HepG2 (cell line): Measurements from ENCODE around the gene TEDC1. TPM values are rescaled to one million over a fixed set of nuclear protein-coding genes. Genes with fewer than 3 reads are reported as not detected.

Experiments
- AGO1 ChIP-seq: fragments of 200-400 bp; formaldehyde crosslinking; IDR thresholded peaks from 2 replicates; pipeline ENCODE4 v1.6.1; 2017; ENCODE audit warnings: mild to moderate bottlenecking, low read depth, low read length, moderate library complexity; ENCODE audit not compliant: poor library complexity, severe bottlenecking
- AKAP8 ChIP-seq: sonication (generic); formaldehyde crosslinking; IDR thresholded peaks from 2 replicates; pipeline ENCODE4 v1.5.1; 2020; ENCODE audit warnings: mild to moderate bottlenecking, missing genetic modification reagents
- GFI1 ChIP-seq: sonication (generic); formaldehyde crosslinking; IDR thresholded peaks from 2 replicates; pipeline ENCODE4 v1.5.0; 2020; ENCODE audit warnings: missing genetic modification reagents, mild to moderate bottlenecking, borderline replicate concordance
- GPN1 ChIP-seq: sonication (generic); formaldehyde crosslinking; IDR thresholded peaks from 2 replicates; pipeline ENCODE4 v1.5.1; 2020; ENCODE audit warnings: missing genetic modification reagents, borderline replicate concordance
- HNRNPL ChIP-seq: fragments of 200-400 bp; formaldehyde crosslinking; IDR thresholded peaks from 2 replicates; pipeline ENCODE4 v1.6.1; 2017; ENCODE audit warnings: mild to moderate bottlenecking, low read depth, low read length
- POLR2G ChIP-seq: fragments of 200-400 bp; formaldehyde crosslinking; IDR thresholded peaks from 2 replicates; pipeline ENCODE4 v1.6.1; 2018; ENCODE audit warnings: mild to moderate bottlenecking, low read depth, low read length, moderate library complexity
- ZNF331 ChIP-seq: sonication (generic); formaldehyde crosslinking; IDR thresholded peaks from 2 replicates; pipeline ENCODE4 v1.4.0; 2020; ENCODE audit warnings: missing genetic modification reagents
- ZNF788 ChIP-seq: sonication (generic); formaldehyde crosslinking; IDR thresholded peaks from 2 replicates; pipeline ENCODE4 v1.5.0; 2020; ENCODE audit warnings: mild to moderate bottlenecking, missing genetic modification reagents, borderline replicate concordance
- polyA plus RNA-seq, 8 experiments: library from polyadenylated mRNA; depleted of rRNA in 3 of 8; stranded (reverse) in 7 of 8; unstranded in 1 of 8; fragments of >200 nt; fragmentation: Illumina TruSeq in 4 of 8; extraction: Trizol in 4 of 8; gene quantifications; 2 replicates each; pipeline versions ENCODE4 v1.2.1 to v1.2.3, GENCODE V29; 2011 to 2016; ENCODE audit warnings: low read depth in 4 of 8, missing spikeins in 1 of 8, mixed read lengths in 1 of 8; ENCODE audit not compliant: insufficient read depth in 1 of 8
- total RNA-seq, 5 experiments: library from RNA; depleted of rRNA; stranded (reverse); fragments of >200 nt; fragmentation: Illumina TruSeq; extraction: Trizol; gene quantifications; 2 replicates each; pipeline ENCODE4 v1.2.3, GENCODE V29; 2016; ENCODE audit warnings: low read depth in 1 of 5
- TF ChIP-seq, protein P1 (sequence below), 2 experiments: fragments of 450-650 bp in 1 of 2; sonication (generic) in 1 of 2; formaldehyde crosslinking in 1 of 2; IDR thresholded peaks; 2 replicates each; pipeline versions ENCODE4 v1.6.1 to v1.8.0; 2016 to 2022; ENCODE audit warnings: antibody characterized with exemption in 1 of 2, mild to moderate bottlenecking in 1 of 2, missing genetic modification reagents in 1 of 2
- TF ChIP-seq, protein P2 (sequence below): sonication (generic); formaldehyde crosslinking; conservative IDR thresholded peaks from 2 replicates; pipeline ENCODE4 v1.8.0; 2022; ENCODE audit warnings: mild to moderate bottlenecking, moderate library complexity, missing genetic modification reagents
- TF ChIP-seq, protein P3 (sequence below): sonication (generic); formaldehyde crosslinking; IDR thresholded peaks from 2 replicates; pipeline ENCODE4 v1.4.0; 2020; ENCODE audit warnings: missing genetic modification reagents
- TF ChIP-seq, protein P4 (sequence below): IDR thresholded peaks from 2 replicates; pipeline ENCODE4 v1.6.1; 2016
- TF ChIP-seq, protein P5 (sequence below): sonication (generic); formaldehyde crosslinking; IDR thresholded peaks from 2 replicates; pipeline ENCODE4 v1.4.0; 2020; ENCODE audit warnings: mild to moderate bottlenecking, missing genetic modification reagents

The TEDC1 gene
- total and polyA plus RNA-seq, 2 of the 13 experiments (the other 11 are each of a cell fraction or from before 2014, with no cell fraction given): 5.7 to 27.4 TPM

DNA sequence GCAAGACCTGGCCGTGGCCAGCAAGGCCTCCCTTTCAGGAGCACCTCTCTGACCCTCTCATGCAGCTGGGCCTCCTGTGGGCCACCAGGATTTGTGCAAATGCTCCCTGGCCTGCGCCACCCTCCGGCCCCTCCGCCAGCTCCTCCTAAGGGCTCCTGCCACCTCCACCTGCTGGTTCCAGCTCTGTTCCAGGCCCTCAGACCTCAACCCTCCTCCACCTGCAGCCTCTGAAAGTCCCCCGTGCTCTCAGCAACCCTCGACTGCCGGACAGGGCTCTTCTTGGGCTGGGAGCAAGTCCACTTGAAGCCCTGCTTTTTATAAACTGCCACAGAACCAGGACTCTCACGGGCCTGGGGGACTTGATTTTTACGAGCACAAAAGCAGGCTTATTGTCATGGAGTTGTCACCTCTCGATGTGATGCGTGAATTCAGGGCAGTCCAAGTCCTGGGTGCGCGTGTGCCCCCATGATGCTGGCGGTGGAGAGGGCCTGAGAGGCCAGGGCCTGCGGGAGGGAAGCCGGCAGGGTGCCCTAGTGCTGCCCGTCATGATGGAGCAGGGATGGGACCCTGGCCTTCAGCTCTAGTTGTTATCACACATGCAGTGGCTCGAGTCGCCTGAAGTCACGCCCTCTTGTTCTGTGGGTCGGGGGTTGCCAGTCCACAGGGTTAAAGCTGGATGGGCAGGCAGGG, 9.1 kb downstream of the TEDC1 start (continued):
- TF ChIP-seq, protein P1, sequence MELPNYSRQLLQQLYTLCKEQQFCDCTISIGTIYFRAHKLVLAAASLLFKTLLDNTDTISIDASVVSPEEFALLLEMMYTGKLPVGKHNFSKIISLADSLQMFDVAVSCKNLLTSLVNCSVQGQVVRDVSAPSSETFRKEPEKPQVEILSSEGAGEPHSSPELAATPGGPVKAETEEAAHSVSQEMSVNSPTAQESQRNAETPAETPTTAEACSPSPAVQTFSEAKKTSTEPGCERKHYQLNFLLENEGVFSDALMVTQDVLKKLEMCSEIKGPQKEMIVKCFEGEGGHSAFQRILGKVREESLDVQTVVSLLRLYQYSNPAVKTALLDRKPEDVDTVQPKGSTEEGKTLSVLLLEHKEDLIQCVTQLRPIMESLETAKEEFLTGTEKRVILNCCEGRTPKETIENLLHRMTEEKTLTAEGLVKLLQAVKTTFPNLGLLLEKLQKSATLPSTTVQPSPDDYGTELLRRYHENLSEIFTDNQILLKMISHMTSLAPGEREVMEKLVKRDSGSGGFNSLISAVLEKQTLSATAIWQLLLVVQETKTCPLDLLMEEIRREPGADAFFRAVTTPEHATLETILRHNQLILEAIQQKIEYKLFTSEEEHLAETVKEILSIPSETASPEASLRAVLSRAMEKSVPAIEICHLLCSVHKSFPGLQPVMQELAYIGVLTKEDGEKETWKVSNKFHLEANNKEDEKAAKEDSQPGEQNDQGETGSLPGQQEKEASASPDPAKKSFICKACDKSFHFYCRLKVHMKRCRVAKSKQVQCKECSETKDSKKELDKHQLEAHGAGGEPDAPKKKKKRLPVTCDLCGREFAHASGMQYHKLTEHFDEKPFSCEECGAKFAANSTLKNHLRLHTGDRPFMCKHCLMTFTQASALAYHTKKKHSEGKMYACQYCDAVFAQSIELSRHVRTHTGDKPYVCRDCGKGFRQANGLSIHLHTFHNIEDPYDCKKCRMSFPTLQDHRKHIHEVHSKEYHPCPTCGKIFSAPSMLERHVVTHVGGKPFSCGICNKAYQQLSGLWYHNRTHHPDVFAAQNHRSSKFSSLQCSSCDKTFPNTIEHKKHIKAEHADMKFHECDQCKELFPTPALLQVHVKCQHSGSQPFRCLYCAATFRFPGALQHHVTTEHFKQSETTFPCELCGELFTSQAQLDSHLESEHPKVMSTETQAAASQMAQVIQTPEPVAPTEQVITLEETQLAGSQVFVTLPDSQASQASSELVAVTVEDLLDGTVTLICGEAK (IDR thresholded peaks at IDR 0.05): no peak
- TF ChIP-seq, protein P1 (CRISPR knock-in tag; IDR thresholded peaks at IDR 0.05): 0 out of 2 replicates have a peak, but pooled peaks have one; percentile 2
- TF ChIP-seq GFI1 (CRISPR knock-in tag): no peak
- TF ChIP-seq AGO1: peak; percentile 18
- TF ChIP-seq ZNF331 (CRISPR knock-in tag): no peak
- 0 out of 2 replicates have a peak, but pooled peaks have one; percentile 19 for TF ChIP-seq ZNF788
- TF ChIP-seq, protein P2, sequence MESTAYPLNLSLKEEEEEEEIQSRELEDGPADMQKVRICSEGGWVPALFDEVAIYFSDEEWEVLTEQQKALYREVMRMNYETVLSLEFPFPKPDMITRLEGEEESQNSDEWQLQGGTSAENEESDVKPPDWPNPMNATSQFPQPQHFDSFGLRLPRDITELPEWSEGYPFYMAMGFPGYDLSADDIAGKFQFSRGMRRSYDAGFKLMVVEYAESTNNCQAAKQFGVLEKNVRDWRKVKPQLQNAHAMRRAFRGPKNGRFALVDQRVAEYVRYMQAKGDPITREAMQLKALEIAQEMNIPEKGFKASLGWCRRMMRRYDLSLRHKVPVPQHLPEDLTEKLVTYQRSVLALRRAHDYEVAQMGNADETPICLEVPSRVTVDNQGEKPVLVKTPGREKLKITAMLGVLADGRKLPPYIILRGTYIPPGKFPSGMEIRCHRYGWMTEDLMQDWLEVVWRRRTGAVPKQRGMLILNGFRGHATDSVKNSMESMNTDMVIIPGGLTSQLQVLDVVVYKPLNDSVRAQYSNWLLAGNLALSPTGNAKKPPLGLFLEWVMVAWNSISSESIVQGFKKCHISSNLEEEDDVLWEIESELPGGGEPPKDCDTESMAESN (CRISPR knock-in tag): no peak; the same call in 1 of the 2 replicates
- TF ChIP-seq GPN1: no peak
- TF ChIP-seq AKAP8 (CRISPR knock-in tag): no peak
- TF ChIP-seq, protein P3, sequence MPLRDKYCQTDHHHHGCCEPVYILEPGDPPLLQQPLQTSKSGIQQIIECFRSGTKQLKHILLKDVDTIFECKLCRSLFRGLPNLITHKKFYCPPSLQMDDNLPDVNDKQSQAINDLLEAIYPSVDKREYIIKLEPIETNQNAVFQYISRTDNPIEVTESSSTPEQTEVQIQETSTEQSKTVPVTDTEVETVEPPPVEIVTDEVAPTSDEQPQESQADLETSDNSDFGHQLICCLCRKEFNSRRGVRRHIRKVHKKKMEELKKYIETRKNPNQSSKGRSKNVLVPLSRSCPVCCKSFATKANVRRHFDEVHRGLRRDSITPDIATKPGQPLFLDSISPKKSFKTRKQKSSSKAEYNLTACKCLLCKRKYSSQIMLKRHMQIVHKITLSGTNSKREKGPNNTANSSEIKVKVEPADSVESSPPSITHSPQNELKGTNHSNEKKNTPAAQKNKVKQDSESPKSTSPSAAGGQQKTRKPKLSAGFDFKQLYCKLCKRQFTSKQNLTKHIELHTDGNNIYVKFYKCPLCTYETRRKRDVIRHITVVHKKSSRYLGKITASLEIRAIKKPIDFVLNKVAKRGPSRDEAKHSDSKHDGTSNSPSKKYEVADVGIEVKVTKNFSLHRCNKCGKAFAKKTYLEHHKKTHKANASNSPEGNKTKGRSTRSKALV: no peak
- TF ChIP-seq, protein P4, sequence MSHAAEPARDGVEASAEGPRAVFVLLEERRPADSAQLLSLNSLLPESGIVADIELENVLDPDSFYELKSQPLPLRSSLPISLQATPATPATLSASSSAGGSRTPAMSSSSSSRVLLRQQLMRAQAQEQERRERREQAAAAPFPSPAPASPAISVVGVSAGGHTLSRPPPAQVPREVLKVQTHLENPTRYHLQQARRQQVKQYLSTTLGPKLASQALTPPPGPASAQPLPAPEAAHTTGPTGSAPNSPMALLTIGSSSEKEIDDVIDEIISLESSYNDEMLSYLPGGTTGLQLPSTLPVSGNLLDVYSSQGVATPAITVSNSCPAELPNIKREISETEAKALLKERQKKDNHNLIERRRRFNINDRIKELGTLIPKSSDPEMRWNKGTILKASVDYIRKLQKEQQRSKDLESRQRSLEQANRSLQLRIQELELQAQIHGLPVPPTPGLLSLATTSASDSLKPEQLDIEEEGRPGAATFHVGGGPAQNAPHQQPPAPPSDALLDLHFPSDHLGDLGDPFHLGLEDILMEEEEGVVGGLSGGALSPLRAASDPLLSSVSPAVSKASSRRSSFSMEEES: no peak
- TF ChIP-seq HNRNPL: 0 out of 2 replicates have a peak, but pooled peaks have one; percentile 17
- TF ChIP-seq POLR2G: peak; percentile 71
- TF ChIP-seq, protein P5, sequence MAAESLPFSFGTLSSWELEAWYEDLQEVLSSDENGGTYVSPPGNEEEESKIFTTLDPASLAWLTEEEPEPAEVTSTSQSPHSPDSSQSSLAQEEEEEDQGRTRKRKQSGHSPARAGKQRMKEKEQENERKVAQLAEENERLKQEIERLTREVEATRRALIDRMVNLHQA (CRISPR knock-in tag): no peak
